ENCODE measurements around the gene ATP4A. TPM values are rescaled to one million over a fixed set of nuclear protein-coding genes. Genes with fewer than 3 reads are reported as not detected.

Gene ATP4A
- total and polyA plus RNA-seq, 9 donors = 0.02 TPM; not detected in 8

DNA sequence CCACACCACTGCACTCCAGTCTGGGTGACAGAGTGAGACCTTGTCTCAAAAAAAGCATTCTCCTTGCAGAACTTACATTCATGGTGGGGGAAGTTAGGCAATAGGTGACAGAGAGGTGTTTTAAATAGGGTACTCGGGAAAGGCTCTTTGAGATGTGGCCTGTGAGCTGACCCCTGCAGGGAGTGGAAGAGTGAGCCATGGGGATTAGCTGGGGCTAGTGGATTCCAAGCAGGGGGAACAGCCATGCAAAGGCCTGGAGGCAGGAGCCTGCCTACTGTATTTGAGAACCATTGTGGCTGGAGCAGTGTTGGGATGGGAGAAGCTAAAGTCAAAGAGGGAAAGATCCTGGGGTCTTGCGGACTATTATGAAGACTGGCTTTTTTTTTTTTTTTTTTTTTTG lies 46.1 kb downstream of the ATP4A start:
- 79 to 89% (median 84%) methylated on average over 2 of the region's 2 CpGs for WGBS, 3 donors
- no peak overlapping the region for H3K27ac ChIP-seq
- intact Hi-C loops (cut with DNase I) = no loop called here
- H3K4me3 ChIP-seq = no peak overlapping the region
- no peaks in the 10 kb centered on the region for H3K9me3 ChIP-seq
- no peak for DNase-seq
- H3K27me3 ChIP-seq = no peaks in the 10 kb centered on the region
- H3K36me3 ChIP-seq = no peaks in the 10 kb centered on the region
- H3K4me1 ChIP-seq (ENCODE audit: insufficient read depth) = peaks cover 3% of the 10 kb centered on the region
- TF ChIP-seq POLR2A (IDR thresholded peaks at IDR 0.05) (no peak), EP300 (IDR thresholded peaks at IDR 0.05) (no peak)
- TF ChIP-seq, protein P1, sequence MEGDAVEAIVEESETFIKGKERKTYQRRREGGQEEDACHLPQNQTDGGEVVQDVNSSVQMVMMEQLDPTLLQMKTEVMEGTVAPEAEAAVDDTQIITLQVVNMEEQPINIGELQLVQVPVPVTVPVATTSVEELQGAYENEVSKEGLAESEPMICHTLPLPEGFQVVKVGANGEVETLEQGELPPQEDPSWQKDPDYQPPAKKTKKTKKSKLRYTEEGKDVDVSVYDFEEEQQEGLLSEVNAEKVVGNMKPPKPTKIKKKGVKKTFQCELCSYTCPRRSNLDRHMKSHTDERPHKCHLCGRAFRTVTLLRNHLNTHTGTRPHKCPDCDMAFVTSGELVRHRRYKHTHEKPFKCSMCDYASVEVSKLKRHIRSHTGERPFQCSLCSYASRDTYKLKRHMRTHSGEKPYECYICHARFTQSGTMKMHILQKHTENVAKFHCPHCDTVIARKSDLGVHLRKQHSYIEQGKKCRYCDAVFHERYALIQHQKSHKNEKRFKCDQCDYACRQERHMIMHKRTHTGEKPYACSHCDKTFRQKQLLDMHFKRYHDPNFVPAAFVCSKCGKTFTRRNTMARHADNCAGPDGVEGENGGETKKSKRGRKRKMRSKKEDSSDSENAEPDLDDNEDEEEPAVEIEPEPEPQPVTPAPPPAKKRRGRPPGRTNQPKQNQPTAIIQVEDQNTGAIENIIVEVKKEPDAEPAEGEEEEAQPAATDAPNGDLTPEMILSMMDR (IDR thresholded peaks at IDR 0.05) = no peak

DNA sequence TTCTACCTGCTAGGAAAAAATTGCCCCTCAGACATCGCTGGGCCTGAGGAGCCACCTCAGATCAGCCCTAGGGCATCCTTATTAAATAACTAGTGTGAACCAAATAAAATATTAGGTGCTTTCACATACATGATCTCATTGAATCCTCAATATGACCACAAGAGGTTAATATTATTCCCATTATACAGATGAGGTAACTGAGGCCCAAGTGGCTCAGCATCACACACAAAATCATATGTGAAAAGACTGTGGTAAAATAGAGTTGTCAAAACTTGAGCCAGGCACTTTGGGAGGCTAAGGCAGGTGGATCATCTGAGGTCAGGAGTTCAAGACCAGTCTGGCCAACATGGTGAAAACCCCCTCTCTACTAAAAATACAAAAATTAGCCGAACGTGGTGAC lies 47.1 kb downstream of the ATP4A start:
- WGBS, 3 donors = 76 to 87% (median 85%) methylated on average over 3 of the region's 3 CpGs
- Histone ChIP-seq H3K4me3 (no peak overlapping the region), H3K27me3 (no peaks in the 10 kb centered on the region), H3K4me1 (ENCODE audit: insufficient read depth) (peaks cover 3% of the 10 kb centered on the region), H3K9me3 (no peaks in the 10 kb centered on the region), H3K36me3 (no peaks in the 10 kb centered on the region), H3K27ac (no peak overlapping the region)
- no peak for DNase-seq
- intact Hi-C loops (cut with DNase I) = no loop called here
- TF ChIP-seq, protein P1 (IDR thresholded peaks at IDR 0.05) = no peak
- TF ChIP-seq EP300 (IDR thresholded peaks at IDR 0.05) (no peak), POLR2A (IDR thresholded peaks at IDR 0.05) (no peak)

DNA sequence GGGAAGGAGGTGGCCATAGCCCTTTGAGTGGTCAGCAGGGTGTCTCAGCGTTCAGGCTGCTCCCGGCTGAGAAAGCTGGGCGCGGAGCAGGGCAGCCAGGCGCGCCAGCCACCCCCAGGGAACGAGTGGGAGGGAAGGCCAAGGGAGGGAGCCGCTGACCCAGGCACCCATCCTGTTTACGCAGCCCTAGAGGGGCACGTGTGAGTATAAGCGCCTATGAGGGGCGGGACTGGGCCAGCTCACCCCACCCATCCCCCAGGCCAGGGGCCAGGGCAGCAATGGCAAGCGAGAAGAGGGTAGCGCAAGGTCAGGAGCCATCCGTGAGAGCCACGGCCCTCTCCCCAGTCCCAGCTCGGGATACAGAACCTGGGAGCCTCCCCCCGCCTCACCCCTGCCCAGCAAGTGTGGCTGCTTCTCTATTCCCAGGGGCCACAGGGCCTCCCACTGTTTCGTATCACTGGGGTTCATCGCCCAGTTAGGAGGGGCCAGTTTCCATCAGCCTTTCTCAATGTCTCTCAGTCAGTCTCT lies 49.1 kb downstream of the ATP4A start:
- no peak overlapping the region for H3K4me3 ChIP-seq
- no peaks in the 10 kb centered on the region for H3K27me3 ChIP-seq
- no peak overlapping the region for H3K27ac ChIP-seq
- TF ChIP-seq EP300 (IDR thresholded peaks at IDR 0.05) = no peak
- TF ChIP-seq, protein P1 (IDR thresholded peaks at IDR 0.05) = no peak
- TF ChIP-seq POLR2A (IDR thresholded peaks at IDR 0.05) = no peak
- intact Hi-C loops (cut with DNase I) = no loop called here
- peaks cover 3% of the 10 kb centered on the region for H3K4me1 ChIP-seq (ENCODE audit: insufficient read depth)
- DNase-seq = no peak
- H3K9me3 ChIP-seq = no peaks in the 10 kb centered on the region
- WGBS, 3 donors = 18 to 25% (median 22%) methylated on average over 20 of the region's 20 CpGs
- H3K36me3 ChIP-seq = no peaks in the 10 kb centered on the region

DNA sequence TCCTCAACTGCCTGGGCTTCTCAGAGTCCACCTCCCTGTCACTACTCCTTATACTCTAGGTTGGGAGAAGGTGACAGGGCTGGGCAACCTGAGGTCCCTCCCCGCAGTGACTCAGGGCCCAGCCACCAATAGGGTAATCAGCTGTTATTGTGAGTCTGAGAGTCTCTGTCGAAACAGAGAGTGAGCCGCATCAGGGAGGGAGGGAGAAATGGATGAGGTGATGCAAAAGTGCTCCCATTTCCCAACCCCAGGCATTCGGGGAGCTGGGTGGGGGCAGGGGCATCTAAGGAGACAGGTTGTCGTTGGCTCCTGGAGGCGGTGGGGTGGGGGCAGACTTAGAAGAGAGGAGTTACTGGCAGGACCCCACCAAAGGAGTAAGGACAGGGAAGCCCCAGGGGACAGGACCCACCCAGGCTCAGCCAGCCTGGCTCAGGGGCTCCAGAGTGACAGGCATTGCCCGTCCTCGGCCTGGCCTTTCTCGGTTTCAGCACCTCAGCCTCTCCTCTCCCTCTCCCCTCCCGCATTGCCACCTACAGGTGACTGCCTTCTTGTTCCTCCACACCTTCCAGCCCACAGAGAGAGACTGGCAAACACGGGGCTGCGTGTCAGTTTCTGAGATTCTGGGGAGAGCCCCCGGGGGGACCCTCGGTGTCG lies 49.7 kb downstream of the ATP4A start, which contains the start of gene DMKN:
Gene DMKN, minus strand, starts transcription at position 22 of the 654 bp plus-strand sequence. CDS start 174 bp downstream, outside the sequence.
- no peak within 1 kb of the TSS for H3K4me3 ChIP-seq
- H3K27ac ChIP-seq = no peak within 1 kb of the TSS
- no peaks in the 10 kb centered on the region for H3K27me3 ChIP-seq
- peaks cover 3% of the 10 kb centered on the region for H3K4me1 ChIP-seq (ENCODE audit: insufficient read depth)
- WGBS, 3 donors = 30 to 31% (median 30%) methylated on average over 15 of the region's 15 CpGs
- TF ChIP-seq EP300 (IDR thresholded peaks at IDR 0.05) = no peak
- TF ChIP-seq, protein P1 (IDR thresholded peaks at IDR 0.05) = no peak
- no peak for TF ChIP-seq POLR2A (IDR thresholded peaks at IDR 0.05)
- H3K9me3 ChIP-seq = no peaks in the 10 kb centered on the region
- no peak for DNase-seq
- H3K36me3 ChIP-seq = no peaks in the 10 kb centered on the region
- intact Hi-C loops (cut with DNase I) = no loop called here

Measured in ovary (tissue), 9 donors.